Measurements from ENCODE around the gene ANKRD13B.

DNA sequence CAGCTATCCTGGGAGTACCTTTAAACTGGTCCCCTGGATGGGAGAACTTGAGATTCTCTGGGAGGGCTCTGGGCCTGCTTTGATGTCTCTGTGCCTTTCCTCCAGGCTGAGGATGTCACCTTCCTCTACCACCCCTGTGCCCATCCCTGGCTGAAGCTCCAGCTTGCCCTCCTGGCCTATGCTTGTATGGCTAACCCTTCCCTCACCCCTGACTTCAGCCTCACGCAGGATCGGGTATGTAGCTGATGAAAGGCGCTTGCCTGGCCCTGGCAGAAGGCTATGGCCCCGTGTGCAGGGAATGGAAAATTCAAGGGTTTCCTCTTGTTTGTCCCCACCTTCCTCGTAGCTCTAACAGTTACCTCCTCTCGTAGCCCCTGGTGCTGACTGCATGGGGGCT, 21.4 kb upstream of the ANKRD13B start:
- TF ChIP-seq POLR2A (IDR thresholded peaks at IDR 0.05; ENCODE audit: low read depth, low read length) (no peak), POLR2AphosphoS5 (IDR thresholded peaks at IDR 0.05; ENCODE audit: low read depth, low read length) (no peak)
